Spleen (tissue), 7 donors: ENCODE measurements around the gene TSPAN3.

Experiments used
- CTCF ChIP-seq, 11 experiments: fragments of 200-600 bp in 7 of 11; fragments of 450-650 bp in 4 of 11; sonication (generic) in 4 of 11; IDR thresholded peaks in 8 of 11; conservative IDR thresholded peaks in 3 of 11; 1 replicate in 7 of 11; 2 replicates in 4 of 11; pipeline versions ENCODE4 v1.4.0 to v1.8.0; 2016 to 2021; ENCODE audit warnings: antibody characterized with exemption in 11 of 11, inconsistent platforms in 4 of 11, mild to moderate bottlenecking in 1 of 11
- POLR2AphosphoS5 ChIP-seq, 3 donors: sonication (generic); formaldehyde crosslinking; IDR thresholded peaks; one replicate each; pipeline ENCODE4 v1.5.1; 2017; ENCODE audit warnings: antibody characterized with exemption in 3 of 3
- donor health status: DM: no; HTN: no; CAD: no; lungs with moderate emphysema.
- donor health status: DM: no; HTN: no; CAD: no.
- donor health status: DM: no; HTN: no; CAD: no.

- TF ChIP-seq POLR2AphosphoS5 (IDR thresholded peaks at IDR 0.05), result peak; percentile 39 to 66 (median 49)
- peak; percentile 82 to 97 (median 94) for TF ChIP-seq CTCF (IDR thresholded peaks at IDR 0.05 in 8 of 11, conservative IDR thresholded peaks at IDR 0.05 in 3 of 11)
Observed at GRCh38 chr15:77024273-77025082, 46.4 kb downstream of the TSPAN3 start.
